ENCODE measurements around the gene PHLPP2. TPM values are rescaled to one million over a fixed set of nuclear protein-coding genes. Genes with fewer than 3 reads are reported as not detected.
"Not testable (repeated sequence)": the region's sequence is repeated elsewhere in the genome, so short reads cannot be mapped to it uniquely, and the experiment has no call there.

Gene PHLPP2
- total RNA-seq, 2 experiments from 2014 or later, result 7.9 to 8.7 TPM

- no peak overlapping the region for H3K27ac Mint-ChIP-seq
- ATAC-seq, result no peak
- no peaks in the 10 kb centered on the region for H3K9me3 Mint-ChIP-seq (ENCODE audit: low read depth)
- peaks cover 4% of the 10 kb centered on the region for H3K36me3 Mint-ChIP-seq
- no peak overlapping the region for H3K4me3 Mint-ChIP-seq
- CTCF ChIA-PET, result interaction anchor here (0.6 kb wide), 1 partner anchor 22 kb away, joined by 3 read pairs; no protein-coding TSS in a partner anchor
- DNase-seq, result no peak
- H3K4me1 Mint-ChIP-seq, result peaks cover 9% of the 10 kb centered on the region
- no peaks in the 10 kb centered on the region for H3K27me3 Mint-ChIP-seq
Measured at GRCh38 chr16:71707199-71707598, 17.3 kb downstream of the PHLPP2 start.

GRCh38 chr16:71706046-71706445, 18.5 kb downstream of the PHLPP2 start:
- peaks cover 3% of the 10 kb centered on the region for H3K4me1 Mint-ChIP-seq
- no peak for ATAC-seq
- H3K27ac Mint-ChIP-seq, result no peak overlapping the region
- CTCF ChIA-PET, result interaction anchor here (0.7 kb wide), 1 partner anchor 24 kb away, joined by 3 read pairs; no protein-coding TSS in a partner anchor
- H3K9me3 Mint-ChIP-seq (ENCODE audit: low read depth), result no peaks in the 10 kb centered on the region
- peaks cover 4% of the 10 kb centered on the region for H3K36me3 Mint-ChIP-seq
- DNase-seq, result no peak
- no peak overlapping the region for H3K4me3 Mint-ChIP-seq
- H3K27me3 Mint-ChIP-seq, result no peaks in the 10 kb centered on the region

- H3K27me3 Mint-ChIP-seq, result no peaks in the 10 kb centered on the region
- no peaks in the 10 kb centered on the region for H3K9me3 Mint-ChIP-seq (ENCODE audit: low read depth)
- CTCF ChIA-PET, result interaction anchor here (1.1 to 1.3 kb wide), 2 partner anchors 12 to 41 kb away, joined by 3 to 5 read pairs; no protein-coding TSS in a partner anchor
- no peak for ATAC-seq
- DNase-seq, result no peak
- H3K4me1 Mint-ChIP-seq, result no peaks in the 10 kb centered on the region
- H3K4me3 Mint-ChIP-seq, result no peak overlapping the region
- H3K36me3 Mint-ChIP-seq, result peaks cover 2% of the 10 kb centered on the region
- H3K27ac Mint-ChIP-seq, result no peak overlapping the region
Measured at GRCh38 chr16:71703333-71703732, 21.2 kb downstream of the PHLPP2 start.

- CTCF ChIA-PET, result interaction anchor here (1.6 kb wide), 1 partner anchor 20 kb away, joined by 3 read pairs; no protein-coding TSS in a partner anchor
- Mint-ChIP-seq H3K36me3 (peaks cover 2% of the 10 kb centered on the region), H3K27me3 (no peaks in the 10 kb centered on the region), H3K4me3 (no peak overlapping the region), H3K27ac (no peak overlapping the region), H3K9me3 (ENCODE audit: low read depth) (no peaks in the 10 kb centered on the region), H3K4me1 (peaks cover 2% of the 10 kb centered on the region)
- DNase-seq (no peak), ATAC-seq (no peak)
Measured at GRCh38 chr16:71700831-71701230, 23.7 kb downstream of the PHLPP2 start.

GRCh38 chr16:71698491-71698890, 26.0 kb downstream of the PHLPP2 start:
- ATAC-seq (no peak), DNase-seq (no peak)
- peaks cover 2% of the 10 kb centered on the region for H3K36me3 Mint-ChIP-seq
- peaks cover 2% of the 10 kb centered on the region for H3K4me1 Mint-ChIP-seq
- no peaks in the 10 kb centered on the region for H3K9me3 Mint-ChIP-seq (ENCODE audit: low read depth)
- H3K27me3 Mint-ChIP-seq, result no peaks in the 10 kb centered on the region
- CTCF ChIA-PET, result interaction anchor here (1.0 kb wide), 1 partner anchor 22 kb away, joined by 4 read pairs; no protein-coding TSS in a partner anchor
- no peak overlapping the region for H3K27ac Mint-ChIP-seq
- no peak overlapping the region for H3K4me3 Mint-ChIP-seq

DNA sequence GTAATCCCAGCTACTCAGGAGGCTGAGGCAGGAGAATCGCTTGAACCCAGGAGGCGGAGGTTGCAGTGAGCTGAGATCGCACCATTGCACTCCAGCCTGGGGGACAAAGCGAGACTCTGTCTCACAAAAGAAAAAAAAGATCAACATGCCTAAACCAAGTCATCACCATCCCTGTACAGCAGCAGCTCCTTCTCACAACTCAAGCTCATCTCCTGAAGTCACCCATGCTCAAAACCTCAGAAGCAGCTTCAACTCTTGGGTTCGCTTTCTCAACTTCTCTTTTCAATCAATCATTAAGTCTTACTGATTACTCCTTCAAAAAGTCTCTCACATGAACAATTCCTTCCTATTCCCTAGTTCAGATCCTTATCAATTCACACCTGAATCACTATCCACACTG, 31.3 kb downstream of the PHLPP2 start:
- CTCF ChIA-PET, result no interaction called here
- no peak for DNase-seq
- no peak for ATAC-seq
- Mint-ChIP-seq H3K9me3 (ENCODE audit: low read depth) (no peaks in the 10 kb centered on the region), H3K4me3 (no peak overlapping the region), H3K36me3 (peaks cover 3% of the 10 kb centered on the region), H3K27ac (no peak overlapping the region), H3K27me3 (no peaks in the 10 kb centered on the region), H3K4me1 (peaks cover 2% of the 10 kb centered on the region)

DNA sequence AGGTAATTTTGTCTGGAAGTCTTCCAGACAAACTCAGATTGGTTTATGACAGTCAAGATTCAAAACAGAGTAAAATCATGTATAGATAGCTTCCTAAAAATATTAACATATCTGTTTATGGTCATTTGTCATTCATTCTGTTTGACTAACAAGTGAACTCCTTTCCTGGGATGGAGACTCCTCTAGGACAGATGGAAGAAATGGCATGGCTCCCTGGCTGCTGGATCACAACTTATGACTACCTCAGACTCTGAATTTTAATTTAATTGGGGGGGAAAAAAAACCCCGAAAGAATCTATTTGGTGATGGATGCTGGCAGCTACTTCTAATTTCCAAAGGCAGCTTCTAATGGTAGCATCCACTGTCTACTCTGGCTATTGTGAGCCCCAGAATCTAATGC, 34.6 kb downstream of the PHLPP2 start:
- Mint-ChIP-seq H3K4me3 (no peak overlapping the region), H3K9me3 (ENCODE audit: low read depth) (no peaks in the 10 kb centered on the region), H3K27ac (no peak overlapping the region), H3K36me3 (peaks cover 6% of the 10 kb centered on the region), H3K4me1 (no peaks in the 10 kb centered on the region), H3K27me3 (no peaks in the 10 kb centered on the region)
- ATAC-seq (no peak), DNase-seq (no peak)
- CTCF ChIA-PET, result interaction anchor here (1.0 kb wide), 1 partner anchor 79 kb away, joined by 4 read pairs; no protein-coding TSS in a partner anchor

DNA sequence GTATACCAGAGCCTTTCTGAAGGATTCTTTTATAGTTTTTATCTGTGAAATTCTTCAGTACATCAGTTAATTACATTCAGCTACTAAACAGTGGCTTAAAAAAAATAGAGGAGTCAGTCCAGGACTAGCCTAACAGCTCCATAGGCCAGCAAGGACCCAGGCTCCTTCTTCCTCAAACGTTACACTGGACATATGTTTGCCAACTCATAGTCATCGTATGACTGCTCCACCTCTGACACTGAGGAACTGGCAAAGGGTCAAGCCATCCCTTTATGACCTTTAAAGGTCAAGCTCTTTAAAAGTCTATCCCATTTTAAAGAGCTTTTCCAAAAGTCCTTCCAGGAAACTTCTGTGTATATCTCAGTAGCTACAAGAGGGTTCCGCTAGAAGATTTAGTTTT, 36.6 kb downstream of the PHLPP2 start:
- ATAC-seq (no peak), DNase-seq (no peak)
- CTCF ChIA-PET, result interaction anchor here (1.5 kb wide), 1 partner anchor 10 kb away, joined by 3 read pairs; no protein-coding TSS in a partner anchor
- Mint-ChIP-seq H3K27me3 (no peaks in the 10 kb centered on the region), H3K4me3 (no peak overlapping the region), H3K27ac (no peak overlapping the region), H3K9me3 (ENCODE audit: low read depth) (no peaks in the 10 kb centered on the region), H3K4me1 (no peaks in the 10 kb centered on the region), H3K36me3 (peaks cover 16% of the 10 kb centered on the region)

GRCh38 chr16:71684280-71684679, 40.2 kb downstream of the PHLPP2 start:
- not testable (repeated sequence) for H3K9me3 Mint-ChIP-seq (ENCODE audit: low read depth); H3K27me3 Mint-ChIP-seq; ATAC-seq; DNase-seq; H3K27ac Mint-ChIP-seq; H3K4me1 Mint-ChIP-seq; H3K4me3 Mint-ChIP-seq
- CTCF ChIA-PET, result interaction anchor here (1.6 kb wide), 1 partner anchor 8 kb away, joined by 4 read pairs; no protein-coding TSS in a partner anchor
- H3K36me3 Mint-ChIP-seq, result peaks cover 24% of the 10 kb centered on the region

DNA sequence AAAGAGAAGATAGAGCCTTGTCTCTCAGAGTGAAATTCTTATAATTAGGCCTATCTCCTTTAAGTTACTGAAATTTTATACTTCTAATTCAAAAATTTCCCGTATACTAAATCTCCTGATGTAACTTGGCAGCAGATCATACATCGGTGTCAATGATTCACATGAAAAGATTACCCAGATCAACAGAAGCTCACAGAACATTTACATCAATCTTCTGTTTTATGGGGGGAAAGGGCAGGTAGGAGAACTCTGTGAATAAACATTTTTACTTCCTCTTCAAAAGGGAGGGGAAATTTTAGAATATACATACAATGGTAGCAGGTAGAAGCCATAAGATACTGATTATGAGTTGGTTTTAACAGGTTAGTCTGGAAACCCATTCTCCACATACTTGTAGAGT, 43.1 kb downstream of the PHLPP2 start:
- no peak for DNase-seq
- no peak overlapping the region for H3K4me3 Mint-ChIP-seq
- no peak for ATAC-seq
- CTCF ChIA-PET, result interaction anchor here (1.6 kb wide), 1 partner anchor 9 kb away, joined by 4 read pairs; no protein-coding TSS in a partner anchor
- H3K9me3 Mint-ChIP-seq (ENCODE audit: low read depth), result no peaks in the 10 kb centered on the region
- peaks cover 10% of the 10 kb centered on the region for H3K4me1 Mint-ChIP-seq
- no peak overlapping the region for H3K27ac Mint-ChIP-seq
- peaks cover 29% of the 10 kb centered on the region for H3K36me3 Mint-ChIP-seq
- no peaks in the 10 kb centered on the region for H3K27me3 Mint-ChIP-seq

- H3K4me3 Mint-ChIP-seq, result no peak overlapping the region
- no peaks in the 10 kb centered on the region for H3K9me3 Mint-ChIP-seq (ENCODE audit: low read depth)
- H3K27ac Mint-ChIP-seq, result peak overlapping the region; percentile 50
- H3K27me3 Mint-ChIP-seq, result no peaks in the 10 kb centered on the region
- peak; percentile 78 for ATAC-seq
- CTCF ChIA-PET, result interaction anchor here (0.9 to 1.7 kb wide), 4 partner anchors 9 to 285 kb away, joined by 4 to 7 read pairs (median 4); no protein-coding TSS in a partner anchor
- peaks cover 29% of the 10 kb centered on the region for H3K36me3 Mint-ChIP-seq
- H3K4me1 Mint-ChIP-seq, result peaks cover 30% of the 10 kb centered on the region
- peak; percentile 79 for DNase-seq
Measured at GRCh38 chr16:71676236-71676635, 48.3 kb downstream of the PHLPP2 start.

- peak overlapping the region; percentile 50 for H3K27ac Mint-ChIP-seq
- H3K27me3 Mint-ChIP-seq, result no peaks in the 10 kb centered on the region
- H3K4me1 Mint-ChIP-seq, result peaks cover 30% of the 10 kb centered on the region
- peaks cover 28% of the 10 kb centered on the region for H3K36me3 Mint-ChIP-seq
- ATAC-seq (no peak), DNase-seq (no peak)
- CTCF ChIA-PET, result interaction anchor here (1.3 kb wide), 1 partner anchor 286 kb away, joined by 4 read pairs; no protein-coding TSS in a partner anchor
- no peaks in the 10 kb centered on the region for H3K9me3 Mint-ChIP-seq (ENCODE audit: low read depth)
- no peak overlapping the region for H3K4me3 Mint-ChIP-seq
Measured at GRCh38 chr16:71675380-71675779, 49.1 kb downstream of the PHLPP2 start.

DNA sequence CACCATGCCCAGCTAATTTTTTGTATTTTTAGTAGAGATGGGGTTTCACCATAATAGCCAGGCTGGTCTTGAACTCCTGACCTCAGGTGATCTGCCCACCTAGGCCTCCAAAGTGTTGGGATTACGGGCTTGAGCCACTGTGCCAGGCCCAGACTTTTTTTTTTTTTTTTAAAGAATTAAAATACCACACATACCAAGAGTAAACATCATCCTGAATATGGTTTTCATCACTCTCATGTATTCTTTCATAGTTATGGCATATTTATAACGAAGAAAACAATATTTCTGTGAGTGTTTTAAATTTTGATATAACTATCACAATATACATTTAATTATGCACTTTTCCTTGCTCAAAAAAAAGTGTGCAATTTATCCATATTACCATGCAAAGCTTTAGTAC, 50.3 kb downstream of the PHLPP2 start:
- ATAC-seq (no peak), DNase-seq (no peak)
- CTCF ChIA-PET, result no interaction called here
- H3K4me1 Mint-ChIP-seq, result peaks cover 30% of the 10 kb centered on the region
- H3K27ac Mint-ChIP-seq, result no peak overlapping the region
- H3K36me3 Mint-ChIP-seq, result peaks cover 28% of the 10 kb centered on the region
- no peaks in the 10 kb centered on the region for H3K27me3 Mint-ChIP-seq
- H3K4me3 Mint-ChIP-seq, result no peak overlapping the region
- H3K9me3 Mint-ChIP-seq (ENCODE audit: low read depth), result no peaks in the 10 kb centered on the region

- Mint-ChIP-seq H3K27me3 (no peaks in the 10 kb centered on the region), H3K4me1 (peaks cover 30% of the 10 kb centered on the region), H3K27ac (no peak overlapping the region), H3K9me3 (ENCODE audit: low read depth) (no peaks in the 10 kb centered on the region), H3K36me3 (peaks cover 25% of the 10 kb centered on the region), H3K4me3 (no peak overlapping the region)
- CTCF ChIA-PET, result no interaction called here
- DNase-seq (no peak), ATAC-seq (no peak)
Measured at GRCh38 chr16:71673582-71673973, 50.9 kb downstream of the PHLPP2 start.

Data from activated CD8-positive, alpha-beta memory T cell treated with anti-CD3 and anti-CD28 coated beads, Interleukin-2, amount 10 ng/mL, durations not matched to agents 7 days and 5 days (primary cell).